Endothelial cell of umbilical vein (primary cell): ENCODE measurements around the gene DMAC2L. TPM values are rescaled to one million over a fixed set of nuclear protein-coding genes. Genes with fewer than 3 reads are reported as not detected.
A peak's percentile ranks its signal among the peaks of the same experiment; 100 is the strongest.

ENCODE experiments used
- BruUV-seq: library from RNA; stranded (reverse); fragments of 400-500 nt; replicated peaks from 2 replicates; lab custom pipeline; 2021; lab: Mats Ljungman, UMichigan
- CTCF ChIA-PET: fragments of 300-600, 350-600 bp; sonication (Branson Sonifier 250); formaldehyde crosslinking; loops from one replicate; lab custom pipeline; 2021; ENCODE audit warnings: antibody characterized with exemption, inconsistent platforms; lab: Charles Lee
- POLR2A ChIA-PET: fragments of 300-600, 350-600 bp; sonication (Branson Sonifier 250); formaldehyde crosslinking; loops from one replicate; lab custom pipeline; 2021; ENCODE audit warnings: antibody characterized with exemption, inconsistent platforms; lab: Charles Lee
- DNase-seq: peaks from one replicate; pipeline ENCODE4 v3.0.0-alpha.2; 2011; ENCODE audit warnings: low read depth, low spot score
- FAIRE-seq: peaks from 2 replicates; lab custom pipeline; 2011; peaks lifted over from hg19 to GRCh38; lab: Jason Lieb, UNC
- H2AFZ ChIP-seq: 2 replicates; pipeline ENCODE4 v1.6.0; 2012; ENCODE audit warnings: low read depth, low read length, control low read depth, inconsistent platforms
- H3K27ac ChIP-seq: 2 replicates; pipeline ENCODE4 v1.5.1; 2011; ENCODE audit warnings: low read depth, mild to moderate bottlenecking, control low read depth, low read length, moderate library complexity; ENCODE audit not compliant: insufficient read depth
- H3K27me3 ChIP-seq, 2 experiments: 2 replicates each; pipeline versions ENCODE4 v1.6.0 to v1.6.1; 2011; ENCODE audit warnings: low read length in 2 of 2, mixed read lengths in 1 of 2; ENCODE audit not compliant: control insufficient read depth in 2 of 2, insufficient read depth in 2 of 2
- H3K36me3 ChIP-seq, 2 experiments: 2 replicates in 1 of 2; 3 replicates in 1 of 2; pipeline ENCODE4 v1.5.1; 2011; ENCODE audit warnings: low read length in 2 of 2, mild to moderate bottlenecking in 1 of 2, moderate library complexity in 1 of 2; ENCODE audit not compliant: control insufficient read depth in 2 of 2, insufficient read depth in 2 of 2; ENCODE audit errors: extremely low read depth in 1 of 2
- H3K4me1 ChIP-seq: 3 replicates; pipeline ENCODE4 v1.5.1; 2011; ENCODE audit warnings: mild to moderate bottlenecking, low read length; ENCODE audit not compliant: control insufficient read depth, insufficient read depth; ENCODE audit errors: extremely low read depth
- H3K4me2 ChIP-seq: 2 replicates; pipeline ENCODE4 v1.6.1; 2011; ENCODE audit warnings: low read length, control low read depth, mixed read lengths; ENCODE audit not compliant: insufficient read depth
- H3K4me3 ChIP-seq, 3 experiments: fragments of 200-600 bp in 1 of 3; sonication (generic), shearing (Covaris generic) in 1 of 3; replicated peaks in 1 of 3; 2 replicates each; pipeline ENCODE4 v1.5.1; 2011 to 2016; ENCODE audit warnings: control low read depth in 3 of 3, low read length in 3 of 3, mild to moderate bottlenecking in 2 of 3, inconsistent platforms in 1 of 3, low read depth in 1 of 3, moderate library complexity in 1 of 3; ENCODE audit not compliant: insufficient read depth in 1 of 3
- H3K79me2 ChIP-seq: 2 replicates; pipeline ENCODE4 v1.6.0; 2012; ENCODE audit warnings: low read length, inconsistent platforms; ENCODE audit not compliant: control insufficient read depth, insufficient read depth
- H3K9ac ChIP-seq: replicated peaks from 2 replicates; pipeline ENCODE3; 2011; ENCODE audit warnings: low read length, control low read depth; ENCODE audit not compliant: insufficient read depth; ENCODE audit errors: extremely low read depth
- H3K9me1 ChIP-seq: replicated peaks from 3 replicates; pipeline ENCODE4 v1.6.0; 2011; ENCODE audit warnings: mild to moderate bottlenecking, low read length; ENCODE audit not compliant: control insufficient read depth, insufficient read depth; ENCODE audit errors: extremely low read depth
- H3K9me3 ChIP-seq: replicated peaks from 2 replicates; pipeline ENCODE4 v1.5.1; 2012; ENCODE audit warnings: low read length, inconsistent platforms; ENCODE audit not compliant: control insufficient read depth, insufficient read depth
- H4K20me1 ChIP-seq: replicated peaks from 2 replicates; pipeline ENCODE3; 2011; ENCODE audit warnings: mild to moderate bottlenecking, low read length; ENCODE audit not compliant: control insufficient read depth, insufficient read depth; ENCODE audit errors: extremely low read depth
- EZH2 ChIP-seq: IDR thresholded peaks from 2 replicates; pipeline ENCODE4 v1.6.1; 2012; ENCODE audit warnings: borderline replicate concordance, low read depth, mild to moderate bottlenecking, moderate library complexity, low read length, inconsistent platforms; ENCODE audit not compliant: severe bottlenecking
- FOS ChIP-seq: IDR thresholded peaks from 2 replicates; pipeline ENCODE4 v1.6.1; 2011; ENCODE audit warnings: mild to moderate bottlenecking, low read length, moderate library complexity, borderline replicate concordance; ENCODE audit not compliant: insufficient read depth
- GATA2 ChIP-seq: IDR thresholded peaks from 2 replicates; pipeline ENCODE4 v1.7.0; 2011; ENCODE audit warnings: low read depth, mild to moderate bottlenecking, moderate library complexity, mixed read lengths, low read length; ENCODE audit not compliant: insufficient read length, insufficient read depth
- JUN ChIP-seq: IDR thresholded peaks from 2 replicates; pipeline ENCODE4 v1.6.1; 2011; ENCODE audit warnings: borderline replicate concordance, low read depth; ENCODE audit not compliant: insufficient read length, insufficient read depth
- MAX ChIP-seq: IDR thresholded peaks from 2 replicates; pipeline ENCODE4 v1.6.1; 2011; ENCODE audit not compliant: insufficient read depth, insufficient read length
- MYC ChIP-seq: IDR thresholded peaks from one replicate; pipeline ENCODE4 v1.6.1; 2011; ENCODE audit warnings: mild to moderate bottlenecking, low read depth, low read length
- POLR2A ChIP-seq: IDR thresholded peaks from 2 replicates; pipeline ENCODE4 v1.6.1; 2012; ENCODE audit warnings: low read depth, mild to moderate bottlenecking, control low read depth, low read length
- POLR2AphosphoS5 ChIP-seq: IDR thresholded peaks from 2 replicates; pipeline ENCODE4 v1.6.1; 2012; ENCODE audit warnings: low read depth, mild to moderate bottlenecking, control low read depth, low read length, moderate library complexity; ENCODE audit not compliant: insufficient read depth
- dilution Hi-C: fragments of 300-500 bp; cut with MboI; formaldehyde crosslinking; loops from one replicate; pipeline ENCODE4 v1.15.0; 2019; ENCODE audit warnings: low sequenced_read_pairs; ENCODE audit not compliant: extremely low pct_ligation_motif_present
- intact Hi-C: fragments of 100-400 bp; cut with micrococcal nuclease; formaldehyde crosslinking; loops from one replicate; pipeline ENCODE4 v1.10.0; 2022
- polyA plus RNA-seq, 4 experiments: library from polyadenylated mRNA; depleted of rRNA in 3 of 4; stranded (reverse) in 3 of 4; unstranded in 1 of 4; fragments of >200 nt; gene quantifications; 2 replicates each; pipeline versions ENCODE4 v1.2.1 to v1.2.3, GENCODE V29; 2011 to 2012; ENCODE audit warnings: missing spikeins in 1 of 4
- total RNA-seq: library from RNA; stranded (reverse); gene quantifications from 2 replicates; pipeline ENCODE4 v1.2.3, GENCODE V29; 2021
- TF ChIP-seq, protein P1 (sequence below), 2 donors: IDR thresholded peaks; 1 replicate in 1 of 2; 2 replicates in 1 of 2; pipeline ENCODE4 v1.5.1; 2011; ENCODE audit warnings: low read length in 2 of 2, mild to moderate bottlenecking in 2 of 2, moderate library complexity in 2 of 2, control low read depth in 1 of 2, inconsistent platforms in 1 of 2, low read depth in 1 of 2; ENCODE audit not compliant: insufficient read depth in 1 of 2; ENCODE audit errors: extremely low read depth in 1 of 2

The DMAC2L gene
- total and polyA plus RNA-seq, 2 donors (not counting 3 experiments of a cell fraction or from before 2014, with no cell fraction given) = 13.9 to 19.2 TPM

- intact Hi-C loops = no loop called here
- H3K36me3 ChIP-seq = no peaks in the 10 kb centered on the region
- BruUV-seq = no TSS peak
- no peaks in the 10 kb centered on the region for H4K20me1 ChIP-seq
- H3K4me3 ChIP-seq = no peak overlapping the region
- H2AFZ ChIP-seq = no peak overlapping the region
- DNase-seq = no peak
- no peaks in the 10 kb centered on the region for H3K27me3 ChIP-seq
- no peak overlapping the region for H3K27ac ChIP-seq
- no peaks in the 10 kb centered on the region for H3K9me1 ChIP-seq
- H3K4me2 ChIP-seq = no peak overlapping the region
- dilution Hi-C loops = no loop called here
- peaks cover 34% of the 10 kb centered on the region for H3K4me1 ChIP-seq
- ChIA-PET POLR2A (interaction anchor here (0.7 kb wide), 1 partner anchor 99 kb away, joined by 9 read pairs; no protein-coding TSS in a partner anchor), CTCF (interaction anchor here (0.8 to 2.5 kb wide), 4 partner anchors 11 to 188 kb away, joined by 3 to 7 read pairs (median 4); partner anchors contain the start of gene MAP4K5)
- H3K9me3 ChIP-seq = no peaks in the 10 kb centered on the region
- no peak for FAIRE-seq
- TF ChIP-seq, protein P1, sequence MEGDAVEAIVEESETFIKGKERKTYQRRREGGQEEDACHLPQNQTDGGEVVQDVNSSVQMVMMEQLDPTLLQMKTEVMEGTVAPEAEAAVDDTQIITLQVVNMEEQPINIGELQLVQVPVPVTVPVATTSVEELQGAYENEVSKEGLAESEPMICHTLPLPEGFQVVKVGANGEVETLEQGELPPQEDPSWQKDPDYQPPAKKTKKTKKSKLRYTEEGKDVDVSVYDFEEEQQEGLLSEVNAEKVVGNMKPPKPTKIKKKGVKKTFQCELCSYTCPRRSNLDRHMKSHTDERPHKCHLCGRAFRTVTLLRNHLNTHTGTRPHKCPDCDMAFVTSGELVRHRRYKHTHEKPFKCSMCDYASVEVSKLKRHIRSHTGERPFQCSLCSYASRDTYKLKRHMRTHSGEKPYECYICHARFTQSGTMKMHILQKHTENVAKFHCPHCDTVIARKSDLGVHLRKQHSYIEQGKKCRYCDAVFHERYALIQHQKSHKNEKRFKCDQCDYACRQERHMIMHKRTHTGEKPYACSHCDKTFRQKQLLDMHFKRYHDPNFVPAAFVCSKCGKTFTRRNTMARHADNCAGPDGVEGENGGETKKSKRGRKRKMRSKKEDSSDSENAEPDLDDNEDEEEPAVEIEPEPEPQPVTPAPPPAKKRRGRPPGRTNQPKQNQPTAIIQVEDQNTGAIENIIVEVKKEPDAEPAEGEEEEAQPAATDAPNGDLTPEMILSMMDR (IDR thresholded peaks at IDR 0.05; ENCODE audit: extremely low read depth in 1 of 2, insufficient read depth in 1 of 2, low read depth in 1 of 2, low read length in 2 of 2) = no peak
- no peak for TF ChIP-seq GATA2
- H3K9ac ChIP-seq = no peak overlapping the region
- H3K79me2 ChIP-seq = no peaks in the 10 kb centered on the region
These were observed 32.1 kb downstream of the DMAC2L start for GRCh38 chr14:50344116-50344775.

GRCh38 chr14:50344876-50345563 lies 32.9 kb downstream of the DMAC2L start:
- no peak for FAIRE-seq
- ChIA-PET POLR2A (no interaction called here), CTCF (interaction anchor here (0.9 to 2.2 kb wide), 6 partner anchors 10 to 369 kb away, joined by 3 to 9 read pairs (median 3); no protein-coding TSS in a partner anchor)
- H3K4me3 ChIP-seq = no peak overlapping the region
- no peak for TF ChIP-seq EZH2
- no peak for TF ChIP-seq POLR2A
- TF ChIP-seq JUN = no peak
- TF ChIP-seq POLR2AphosphoS5 = no peak
- TF ChIP-seq, protein P1 (IDR thresholded peaks at IDR 0.05; ENCODE audit: extremely low read depth in 1 of 2, insufficient read depth in 1 of 2, low read depth in 1 of 2, low read length in 2 of 2) = no peak
- no peak for TF ChIP-seq FOS
- no peak for TF ChIP-seq MAX
- TF ChIP-seq MYC = no peak
- no peak for TF ChIP-seq GATA2
- dilution Hi-C loops = no loop called here
- no peaks in the 10 kb centered on the region for H3K9me3 ChIP-seq
- H3K4me2 ChIP-seq = no peak overlapping the region
- H2AFZ ChIP-seq = no peak overlapping the region
- no peaks in the 10 kb centered on the region for H3K9me1 ChIP-seq
- H3K36me3 ChIP-seq = no peaks in the 10 kb centered on the region
- DNase-seq = peak; percentile 22
- H3K9ac ChIP-seq = no peak overlapping the region
- peaks cover 34% of the 10 kb centered on the region for H3K4me1 ChIP-seq
- BruUV-seq = no TSS peak
- intact Hi-C loops = no loop called here
- no peaks in the 10 kb centered on the region for H4K20me1 ChIP-seq
- no peak overlapping the region for H3K27ac ChIP-seq
- H3K27me3 ChIP-seq = no peaks in the 10 kb centered on the region
- no peaks in the 10 kb centered on the region for H3K79me2 ChIP-seq
